ENCODE measurements around the gene CACNA1C.

DNA sequence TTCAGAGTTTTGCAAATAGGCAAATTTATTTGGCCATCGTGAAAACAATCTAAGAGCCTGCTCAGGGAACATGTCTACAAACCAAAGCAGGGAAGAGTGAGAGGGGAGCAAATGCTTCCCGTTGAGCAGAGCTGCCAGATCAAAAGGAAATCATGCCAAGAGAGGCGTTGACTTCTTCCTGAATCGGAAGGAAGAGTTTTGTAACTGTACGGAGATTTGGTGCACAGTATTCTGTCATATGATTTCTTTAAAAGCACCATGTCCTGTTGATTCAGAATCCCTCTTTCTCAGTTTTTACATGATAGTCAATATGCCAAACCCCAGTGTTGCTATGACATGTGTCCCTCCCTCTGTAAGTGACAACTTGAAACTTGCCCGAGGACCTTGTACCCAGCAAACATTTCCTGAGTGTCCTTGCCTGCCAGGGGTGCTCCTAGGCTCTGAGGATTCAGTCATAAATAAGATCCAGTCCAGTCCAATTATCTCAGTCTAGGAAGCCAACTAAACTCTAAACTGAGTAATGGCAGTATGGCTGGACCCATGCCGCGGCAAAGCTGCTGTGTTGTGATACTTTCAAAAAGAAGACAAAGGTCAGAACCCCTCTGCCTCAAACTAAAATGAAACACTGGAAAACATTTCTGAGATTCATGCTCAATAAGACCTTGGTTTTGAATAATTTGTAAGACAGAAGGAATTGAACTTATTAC is 441.9 kb downstream of the CACNA1C start:
- TF ChIP-seq POLR2AphosphoS5 (IDR thresholded peaks at IDR 0.05; ENCODE audit: low read depth, low read length) (no peak), POLR2A (IDR thresholded peaks at IDR 0.05; ENCODE audit: low read depth, low read length) (no peak), TAF1 (IDR thresholded peaks at IDR 0.05; ENCODE audit: low read depth, low read length) (no peak), SPI1 (IDR thresholded peaks at IDR 0.05; ENCODE audit: low read depth, low read length) (no peak)

Data from GM12891 (cell line).